GM12864 (cell line): ENCODE data around the gene ENPP3.

Experiments used
- DNase-seq: peaks from one replicate; pipeline ENCODE4 v3.0.0-alpha.2; 2011; ENCODE audit warnings: low read depth
- H3K4me3 ChIP-seq: 2 replicates; pipeline ENCODE4 v1.5.1; 2011; ENCODE audit warnings: mild to moderate bottlenecking, low read depth, low read length, control low read depth
- TF ChIP-seq, protein P1 (sequence below): IDR thresholded peaks from 2 replicates; pipeline ENCODE4 v1.5.1; 2011; ENCODE audit warnings: low read depth, mild to moderate bottlenecking, moderate library complexity, low read length, control low read depth, inconsistent platforms; ENCODE audit errors: missing control alignments

ENPP3 gene

DNA sequence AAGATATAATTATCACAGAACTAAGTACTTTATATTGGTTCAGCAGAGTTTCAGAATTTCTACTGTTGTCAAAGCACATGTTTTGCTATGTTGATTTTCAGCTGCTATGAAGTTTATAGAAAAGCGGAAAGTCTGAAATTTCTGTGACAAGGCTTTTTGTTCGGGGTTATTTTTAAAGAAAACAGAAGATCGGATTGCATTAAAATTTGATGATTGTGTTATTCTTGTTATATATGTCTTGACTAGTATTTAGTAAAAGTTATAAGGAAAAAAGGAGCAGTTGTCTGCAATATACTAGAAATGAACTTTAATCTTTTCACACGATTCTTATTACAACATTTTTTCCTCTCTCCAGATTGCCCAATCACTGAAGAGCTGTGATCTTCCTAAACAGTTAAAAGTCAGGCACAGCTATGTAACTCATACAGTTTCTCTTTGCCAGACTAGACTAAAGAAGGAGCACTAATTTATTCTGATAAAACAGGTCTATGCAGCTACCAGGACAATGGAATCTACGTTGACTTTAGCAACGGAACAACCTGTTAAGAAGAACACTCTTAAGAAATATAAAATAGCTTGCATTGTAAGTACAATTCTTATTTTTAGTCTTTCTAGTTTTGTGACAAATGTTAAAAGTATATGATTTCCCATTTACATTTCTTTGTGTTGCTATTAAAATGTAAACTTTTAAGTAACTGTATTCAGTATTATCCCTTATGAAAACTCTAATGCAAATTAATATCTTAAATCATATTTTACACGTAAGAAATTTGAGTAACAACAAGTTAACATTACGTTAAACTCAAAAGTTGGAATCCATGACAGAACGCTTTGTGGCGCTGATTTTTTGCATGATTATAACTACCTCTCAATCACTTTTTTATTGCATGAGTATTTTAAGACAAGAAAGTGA, at the start of gene ENPP3:
Gene ENPP3 (plus strand): TSS at position 423 of the 913 bp plus-strand sequence. CDS start 83 bp downstream, at position 506.
- H3K4me3 ChIP-seq = no peak within 1 kb of the TSS
- no peak for DNase-seq
- TF ChIP-seq, protein P1, sequence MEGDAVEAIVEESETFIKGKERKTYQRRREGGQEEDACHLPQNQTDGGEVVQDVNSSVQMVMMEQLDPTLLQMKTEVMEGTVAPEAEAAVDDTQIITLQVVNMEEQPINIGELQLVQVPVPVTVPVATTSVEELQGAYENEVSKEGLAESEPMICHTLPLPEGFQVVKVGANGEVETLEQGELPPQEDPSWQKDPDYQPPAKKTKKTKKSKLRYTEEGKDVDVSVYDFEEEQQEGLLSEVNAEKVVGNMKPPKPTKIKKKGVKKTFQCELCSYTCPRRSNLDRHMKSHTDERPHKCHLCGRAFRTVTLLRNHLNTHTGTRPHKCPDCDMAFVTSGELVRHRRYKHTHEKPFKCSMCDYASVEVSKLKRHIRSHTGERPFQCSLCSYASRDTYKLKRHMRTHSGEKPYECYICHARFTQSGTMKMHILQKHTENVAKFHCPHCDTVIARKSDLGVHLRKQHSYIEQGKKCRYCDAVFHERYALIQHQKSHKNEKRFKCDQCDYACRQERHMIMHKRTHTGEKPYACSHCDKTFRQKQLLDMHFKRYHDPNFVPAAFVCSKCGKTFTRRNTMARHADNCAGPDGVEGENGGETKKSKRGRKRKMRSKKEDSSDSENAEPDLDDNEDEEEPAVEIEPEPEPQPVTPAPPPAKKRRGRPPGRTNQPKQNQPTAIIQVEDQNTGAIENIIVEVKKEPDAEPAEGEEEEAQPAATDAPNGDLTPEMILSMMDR = no peak

DNA sequence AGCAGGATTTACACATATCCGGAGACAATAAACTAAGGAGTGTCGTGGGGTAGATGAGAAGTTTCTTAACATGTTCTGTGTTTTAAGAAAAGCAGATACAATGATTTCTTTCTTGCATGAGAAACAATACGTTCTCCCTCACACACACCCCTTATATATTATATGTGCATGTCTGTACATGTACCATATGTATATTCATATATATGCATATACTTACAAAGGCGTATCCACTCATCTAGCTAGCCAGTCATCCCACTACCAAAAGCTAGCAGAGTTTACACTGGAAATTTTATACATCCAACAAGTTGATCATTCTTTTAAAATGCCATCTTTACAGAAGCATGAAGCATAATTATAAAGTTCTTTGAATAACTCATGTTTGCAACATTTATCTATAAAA, 49.2 kb upstream of the ENPP3 start:
- TF ChIP-seq, protein P1 = no peak
- no peak for DNase-seq
- no peak overlapping the region for H3K4me3 ChIP-seq

DNA sequence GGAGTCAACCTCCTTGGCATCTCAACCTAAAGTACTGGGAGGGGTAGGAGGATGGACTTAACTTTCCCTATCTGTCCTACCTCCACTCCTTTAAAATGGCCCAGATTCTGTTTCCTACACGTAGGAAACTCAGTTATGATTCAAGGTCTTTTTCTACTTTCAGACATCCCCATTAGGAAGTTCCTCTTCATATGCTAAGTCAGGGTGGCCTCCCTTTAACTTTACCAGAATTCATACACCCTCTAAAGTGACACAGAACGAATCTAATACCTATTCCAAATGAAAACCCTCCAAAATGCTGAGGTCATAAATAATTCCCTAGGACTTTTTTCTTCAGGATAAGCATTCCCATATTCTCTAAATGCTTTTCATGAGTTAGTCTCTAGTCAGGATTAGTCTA, 48.5 kb upstream of the ENPP3 start:
- no peak for DNase-seq
- no peak overlapping the region for H3K4me3 ChIP-seq
- TF ChIP-seq, protein P1 = no peak

DNA sequence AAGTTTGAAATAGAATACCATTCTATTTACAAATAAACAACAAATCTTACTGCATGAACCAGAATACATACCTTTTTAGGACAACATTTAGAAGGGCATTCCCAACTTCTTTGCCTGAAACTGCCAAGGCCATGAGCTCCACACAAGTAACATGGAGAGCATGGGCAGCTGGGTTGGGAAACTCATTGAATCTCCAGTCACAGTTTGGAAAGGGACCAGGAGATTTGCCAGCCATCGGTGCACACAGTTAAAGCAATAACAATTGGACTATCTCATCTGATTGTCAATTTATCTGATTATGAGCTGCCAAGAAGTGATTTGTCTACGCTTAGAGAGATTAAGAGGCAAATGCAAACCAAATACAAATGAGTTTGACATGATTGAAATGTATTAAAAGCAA, 44.2 kb upstream of the ENPP3 start:
- TF ChIP-seq, protein P1 = no peak
- DNase-seq = no peak
- H3K4me3 ChIP-seq = no peak overlapping the region

DNA sequence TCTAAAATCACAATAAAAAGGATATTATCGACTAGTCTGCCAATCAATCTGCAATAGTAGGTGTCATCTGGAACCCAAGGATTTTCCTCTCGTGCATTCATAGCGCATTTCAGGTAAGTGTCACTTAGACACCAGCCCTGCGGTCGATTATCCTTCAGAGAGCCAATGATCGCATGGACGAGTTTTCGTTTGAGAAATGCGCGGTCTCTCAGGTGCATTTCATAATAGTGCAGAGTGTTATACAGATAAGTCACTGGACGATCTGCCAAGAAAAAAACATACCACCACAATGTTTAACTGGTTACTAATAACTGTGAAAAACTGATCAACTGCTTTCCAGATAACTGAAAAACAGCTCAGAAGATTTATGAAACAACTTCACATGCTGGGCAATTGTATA, 43.0 kb upstream of the ENPP3 start:
- TF ChIP-seq, protein P1 = no peak
- H3K4me3 ChIP-seq = no peak overlapping the region
- no peak for DNase-seq

DNA sequence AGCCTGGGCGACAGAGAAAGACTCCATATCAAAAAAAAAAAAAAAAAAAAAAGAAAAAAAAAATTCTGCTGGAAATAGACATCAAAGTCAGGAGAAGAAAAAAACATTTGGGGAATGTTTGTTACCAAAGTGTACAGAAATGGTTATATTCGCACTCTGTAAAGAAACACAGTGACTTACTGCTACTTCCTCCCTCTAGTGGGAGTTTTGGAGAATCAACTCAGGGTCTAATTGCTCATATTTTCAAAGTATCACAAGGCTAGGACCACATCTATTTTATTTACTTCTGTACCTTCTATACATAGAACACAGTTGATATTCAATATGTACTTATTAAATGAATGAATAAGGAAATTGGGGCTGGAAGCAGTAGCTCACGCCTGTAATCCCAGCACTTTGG, 39.7 kb upstream of the ENPP3 start:
- DNase-seq = no peak
- H3K4me3 ChIP-seq = no peak overlapping the region
- TF ChIP-seq, protein P1 = peak; percentile 31

DNA sequence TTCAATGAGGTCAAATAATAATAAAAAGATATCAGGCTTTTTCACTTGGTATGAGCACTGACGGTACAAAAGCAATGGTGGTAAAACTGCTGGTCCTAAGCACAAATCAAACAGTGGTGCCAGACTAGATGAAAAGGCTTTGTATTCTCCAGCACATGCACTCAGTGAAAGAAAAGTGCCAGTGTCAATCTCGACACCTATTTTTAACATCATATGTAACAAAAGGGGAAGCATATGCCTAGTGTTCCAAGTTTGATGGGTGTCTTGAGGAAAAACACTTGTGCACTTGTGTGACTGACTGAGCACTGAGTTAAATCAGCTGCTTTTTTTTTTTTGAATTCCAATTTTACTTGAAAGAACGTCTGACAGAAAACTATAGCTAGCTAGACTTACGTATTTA, 36.4 kb upstream of the ENPP3 start:
- H3K4me3 ChIP-seq = no peak overlapping the region
- no peak for DNase-seq
- TF ChIP-seq, protein P1 = no peak
